Tibial nerve (tissue), 4 donors: Measurements from ENCODE around the gene TREML2. TPM values are rescaled to one million over a fixed set of nuclear protein-coding genes. Genes with fewer than 3 reads are reported as not detected.

Source experiments
- DNase-seq, 2 donors: peaks; one replicate each; pipeline ENCODE4 v3.0.0-alpha.2; 2019; ENCODE audit warnings: low spot score in 2 of 2
- H3K27ac ChIP-seq, 4 donors: fragments of 200-600 bp; sonication (generic) in 3 of 4; one replicate each; pipeline ENCODE4 v1.5.1; 2017 to 2019; ENCODE audit warnings: mild to moderate bottlenecking in 1 of 4
- H3K27me3 ChIP-seq, 2 donors: fragments of 200-600 bp; sonication (generic) in 1 of 2; one replicate each; pipeline versions ENCODE4 v1.5.1 to v1.6.0; 2017 to 2019
- H3K36me3 ChIP-seq, 3 donors: fragments of 200-600 bp; sonication (generic); one replicate each; pipeline ENCODE4 v1.5.1; 2018 to 2019
- H3K4me1 ChIP-seq, 4 donors: fragments of 200-600 bp; sonication (generic) in 3 of 4; one replicate each; pipeline ENCODE4 v1.5.1; 2017 to 2019
- H3K4me3 ChIP-seq, 4 donors: fragments of 200-600 bp; sonication (generic) in 3 of 4; one replicate each; pipeline ENCODE4 v1.5.1; 2017 to 2019; ENCODE audit warnings: mild to moderate bottlenecking in 1 of 4, moderate library complexity in 1 of 4
- H3K9me3 ChIP-seq, 4 donors: fragments of 200-600 bp; sonication (generic) in 3 of 4; one replicate each; pipeline ENCODE4 v1.5.1; 2017 to 2019
- EP300 ChIP-seq, 2 donors: sonication (generic); formaldehyde crosslinking; IDR thresholded peaks; one replicate each; pipeline ENCODE4 v1.6.1; 2017; ENCODE audit warnings: antibody characterized with exemption in 2 of 2, mild to moderate bottlenecking in 1 of 2
- POLR2A ChIP-seq, 2 donors: fragments of 450-650 bp; IDR thresholded peaks; one replicate each; pipeline ENCODE4 v1.6.1; 2017; ENCODE audit warnings: antibody characterized with exemption in 2 of 2, mild to moderate bottlenecking in 2 of 2, moderate library complexity in 2 of 2
- WGBS, 2 donors: methylation state at CpG; one replicate each; pipeline ENCODE4 v1.1.5; 2018; 5-methylcytosine and 5-hydroxymethylcytosine counted together
- total RNA-seq, 4 donors: library from RNA; depleted of rRNA; stranded (reverse); fragments of >200 nt; gene quantifications; one replicate each; pipeline ENCODE4 v1.1.0, GENCODE V29; 2016
- TF ChIP-seq, protein P1 (sequence below), 5 experiments: fragments of 200-600 bp in 3 of 5; fragments of 450-650 bp in 2 of 5; sonication (generic) in 3 of 5; IDR thresholded peaks; one replicate each; pipeline ENCODE4 v1.5.1; 2016 to 2019; ENCODE audit warnings: antibody characterized with exemption in 5 of 5, mild to moderate bottlenecking in 3 of 5, moderate library complexity in 2 of 5

The TREML2 gene
- total RNA-seq, 4 donors from 2014 or later: not detected

DNA sequence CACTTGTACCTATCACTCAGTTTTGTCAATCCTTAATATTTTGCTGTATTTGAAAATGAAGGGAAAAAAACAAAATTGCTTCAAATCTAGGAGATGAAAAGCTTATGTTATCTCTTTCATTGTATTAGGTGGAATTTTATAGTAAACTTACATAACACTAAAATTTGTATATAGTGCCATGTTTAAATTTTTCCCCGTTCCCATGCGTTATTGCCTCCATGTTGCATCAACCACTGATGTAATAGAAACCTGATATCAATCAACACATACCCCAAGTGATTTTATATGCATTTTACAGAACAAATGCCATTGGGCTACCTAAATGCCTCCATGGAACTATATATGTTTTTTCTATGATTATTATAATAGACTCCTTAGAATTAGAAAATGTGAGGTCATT lies 23.3 kb downstream of the TREML2 start:
- Histone ChIP-seq H3K4me3 (no peak overlapping the region), H3K9me3 (peaks cover 0 to 3% (median 0%) of the 10 kb centered on the region in 4 donors), H3K27ac (no peak overlapping the region), H3K36me3 (no peaks in the 10 kb centered on the region), H3K27me3 (no peaks in the 10 kb centered on the region), H3K4me1 (no peaks in the 10 kb centered on the region)
- DNase-seq: no peak
- TF ChIP-seq EP300 (IDR thresholded peaks at IDR 0.05) (no peak), POLR2A (IDR thresholded peaks at IDR 0.05) (no peak)
- 91 to 93% methylated on average over 2 of the region's 2 CpGs for WGBS, 2 donors

DNA sequence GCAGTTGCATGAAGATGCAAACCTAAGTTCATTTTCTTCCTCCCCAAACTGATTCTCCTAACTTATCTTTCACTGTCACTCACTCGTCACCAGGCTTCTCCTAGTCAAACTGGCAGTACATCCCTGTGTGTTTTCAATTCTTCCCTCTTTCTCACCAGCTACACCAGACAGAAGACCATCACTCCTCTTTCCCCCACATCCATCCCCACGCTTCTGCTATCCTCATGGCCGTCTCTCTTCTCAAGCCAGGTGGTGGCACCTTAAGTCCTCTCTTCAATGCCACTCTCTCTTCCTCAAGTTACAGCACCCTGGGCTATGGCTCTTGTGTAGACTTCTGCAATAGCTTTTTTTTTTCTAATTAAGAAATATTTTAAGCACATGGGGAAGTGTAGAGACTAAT lies 23.7 kb downstream of the TREML2 start:
- H3K4me1 ChIP-seq: no peaks in the 10 kb centered on the region
- TF ChIP-seq POLR2A (IDR thresholded peaks at IDR 0.05) (no peak), EP300 (IDR thresholded peaks at IDR 0.05) (no peak)
- TF ChIP-seq, protein P1, sequence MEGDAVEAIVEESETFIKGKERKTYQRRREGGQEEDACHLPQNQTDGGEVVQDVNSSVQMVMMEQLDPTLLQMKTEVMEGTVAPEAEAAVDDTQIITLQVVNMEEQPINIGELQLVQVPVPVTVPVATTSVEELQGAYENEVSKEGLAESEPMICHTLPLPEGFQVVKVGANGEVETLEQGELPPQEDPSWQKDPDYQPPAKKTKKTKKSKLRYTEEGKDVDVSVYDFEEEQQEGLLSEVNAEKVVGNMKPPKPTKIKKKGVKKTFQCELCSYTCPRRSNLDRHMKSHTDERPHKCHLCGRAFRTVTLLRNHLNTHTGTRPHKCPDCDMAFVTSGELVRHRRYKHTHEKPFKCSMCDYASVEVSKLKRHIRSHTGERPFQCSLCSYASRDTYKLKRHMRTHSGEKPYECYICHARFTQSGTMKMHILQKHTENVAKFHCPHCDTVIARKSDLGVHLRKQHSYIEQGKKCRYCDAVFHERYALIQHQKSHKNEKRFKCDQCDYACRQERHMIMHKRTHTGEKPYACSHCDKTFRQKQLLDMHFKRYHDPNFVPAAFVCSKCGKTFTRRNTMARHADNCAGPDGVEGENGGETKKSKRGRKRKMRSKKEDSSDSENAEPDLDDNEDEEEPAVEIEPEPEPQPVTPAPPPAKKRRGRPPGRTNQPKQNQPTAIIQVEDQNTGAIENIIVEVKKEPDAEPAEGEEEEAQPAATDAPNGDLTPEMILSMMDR (IDR thresholded peaks at IDR 0.05): no peak
- H3K27ac ChIP-seq: no peak overlapping the region
- no peaks in the 10 kb centered on the region for H3K27me3 ChIP-seq
- H3K9me3 ChIP-seq: peaks cover 0 to 3% (median 0%) of the 10 kb centered on the region in 4 donors
- H3K36me3 ChIP-seq: no peaks in the 10 kb centered on the region
- DNase-seq: no peak
- WGBS, 2 donors: 70 to 73% methylated on average over 3 of the region's 3 CpGs
- no peak overlapping the region for H3K4me3 ChIP-seq

DNA sequence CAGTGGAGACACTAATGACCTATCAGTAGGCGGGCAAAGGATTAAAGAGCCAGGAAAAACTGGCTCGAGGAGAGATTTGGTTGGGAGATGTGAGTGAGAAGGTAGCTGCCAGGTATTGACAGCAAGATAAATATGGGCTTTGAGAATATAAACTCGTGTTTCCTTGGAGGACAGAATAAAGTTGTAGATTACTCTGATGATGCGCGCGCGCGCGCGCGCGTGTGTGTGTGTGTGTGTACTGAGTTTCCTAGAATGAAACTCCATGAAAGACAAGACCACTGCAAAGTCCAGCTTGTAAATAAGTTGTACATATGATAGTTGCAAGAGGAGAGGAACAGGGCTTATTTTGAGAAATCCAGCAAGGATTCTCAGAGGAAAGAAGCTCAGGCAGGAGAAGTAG lies 24.8 kb downstream of the TREML2 start:
- Histone ChIP-seq H3K27ac (no peak overlapping the region), H3K4me1 (no peaks in the 10 kb centered on the region), H3K4me3 (no peak overlapping the region), H3K27me3 (peaks cover 0 to 3% of the 10 kb centered on the region in 2 donors), H3K9me3 (peaks cover 0 to 3% (median 0%) of the 10 kb centered on the region in 4 donors), H3K36me3 (no peaks in the 10 kb centered on the region)
- DNase-seq: no peak
- WGBS, 2 donors: 88 to 91% methylated on average over 12 of the region's 12 CpGs
- no peak for TF ChIP-seq EP300 (IDR thresholded peaks at IDR 0.05)
- TF ChIP-seq, protein P1 (IDR thresholded peaks at IDR 0.05): no peak
- no peak for TF ChIP-seq POLR2A (IDR thresholded peaks at IDR 0.05)

DNA sequence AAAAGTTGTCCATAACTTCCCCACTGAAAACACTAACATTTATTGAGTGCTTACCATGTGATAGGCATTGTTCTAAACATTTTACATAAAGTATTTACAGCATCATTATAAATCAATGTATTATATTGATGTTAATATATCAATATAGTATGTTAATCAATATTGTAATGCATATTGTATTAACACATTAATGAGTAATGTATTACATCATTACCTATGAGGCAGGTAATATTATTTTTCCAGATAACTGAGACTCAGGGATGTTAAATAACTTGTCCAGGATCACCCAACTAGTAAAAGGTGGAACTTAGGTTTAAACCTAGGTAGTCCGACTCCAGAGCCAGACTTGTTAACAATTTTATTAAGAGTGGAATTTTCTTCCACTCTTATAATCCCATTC lies 25.9 kb downstream of the TREML2 start:
- no peak for DNase-seq
- WGBS, 2 donors: 90 to 92% methylated on average over 1 of the region's 1 CpG
- no peaks in the 10 kb centered on the region for H3K4me1 ChIP-seq
- H3K9me3 ChIP-seq: peaks cover 0 to 3% (median 0%) of the 10 kb centered on the region in 4 donors
- no peak overlapping the region for H3K27ac ChIP-seq
- H3K4me3 ChIP-seq: no peak overlapping the region
- TF ChIP-seq EP300 (IDR thresholded peaks at IDR 0.05): no peak
- TF ChIP-seq, protein P1 (IDR thresholded peaks at IDR 0.05): no peak
- TF ChIP-seq POLR2A (IDR thresholded peaks at IDR 0.05): no peak
- H3K27me3 ChIP-seq: peaks cover 0 to 3% of the 10 kb centered on the region in 2 donors
- no peaks in the 10 kb centered on the region for H3K36me3 ChIP-seq

DNA sequence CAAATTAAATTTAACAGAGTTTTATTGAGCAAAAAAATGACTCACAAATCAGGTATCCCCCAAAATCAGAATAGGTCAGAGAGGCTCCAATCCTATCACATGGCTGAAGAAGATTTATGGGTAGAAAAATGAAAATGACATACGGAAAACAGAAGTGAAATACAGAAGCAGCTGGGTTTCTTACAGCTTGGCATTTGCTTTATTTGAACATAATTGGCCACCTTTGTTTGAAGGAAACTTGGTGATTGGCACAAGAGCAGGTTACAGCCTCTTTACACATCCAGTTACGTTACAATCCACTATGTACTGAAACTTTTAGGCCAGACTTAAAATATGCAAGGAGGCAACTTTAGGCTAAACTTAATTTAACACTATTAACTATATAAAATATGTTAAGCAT lies 26.3 kb downstream of the TREML2 start:
- 67 to 79% methylated on average over 2 of the region's 2 CpGs for WGBS, 2 donors
- DNase-seq: no peak
- peaks cover 0 to 3% of the 10 kb centered on the region in 2 donors for H3K27me3 ChIP-seq

More for the DNA sequence above, 26.3 kb downstream of the TREML2 start:
- no peaks in the 10 kb centered on the region for H3K4me1 ChIP-seq
- H3K4me3 ChIP-seq: no peak overlapping the region
- H3K9me3 ChIP-seq: peaks cover 0 to 3% (median 0%) of the 10 kb centered on the region in 4 donors
- H3K36me3 ChIP-seq: no peaks in the 10 kb centered on the region
- TF ChIP-seq, protein P1 (IDR thresholded peaks at IDR 0.05): no peak
- TF ChIP-seq EP300 (IDR thresholded peaks at IDR 0.05) (no peak), POLR2A (IDR thresholded peaks at IDR 0.05) (no peak)
- H3K27ac ChIP-seq: no peak overlapping the region
